ENCODE results near the gene VPS13D.

Gene VPS13D

DNA sequence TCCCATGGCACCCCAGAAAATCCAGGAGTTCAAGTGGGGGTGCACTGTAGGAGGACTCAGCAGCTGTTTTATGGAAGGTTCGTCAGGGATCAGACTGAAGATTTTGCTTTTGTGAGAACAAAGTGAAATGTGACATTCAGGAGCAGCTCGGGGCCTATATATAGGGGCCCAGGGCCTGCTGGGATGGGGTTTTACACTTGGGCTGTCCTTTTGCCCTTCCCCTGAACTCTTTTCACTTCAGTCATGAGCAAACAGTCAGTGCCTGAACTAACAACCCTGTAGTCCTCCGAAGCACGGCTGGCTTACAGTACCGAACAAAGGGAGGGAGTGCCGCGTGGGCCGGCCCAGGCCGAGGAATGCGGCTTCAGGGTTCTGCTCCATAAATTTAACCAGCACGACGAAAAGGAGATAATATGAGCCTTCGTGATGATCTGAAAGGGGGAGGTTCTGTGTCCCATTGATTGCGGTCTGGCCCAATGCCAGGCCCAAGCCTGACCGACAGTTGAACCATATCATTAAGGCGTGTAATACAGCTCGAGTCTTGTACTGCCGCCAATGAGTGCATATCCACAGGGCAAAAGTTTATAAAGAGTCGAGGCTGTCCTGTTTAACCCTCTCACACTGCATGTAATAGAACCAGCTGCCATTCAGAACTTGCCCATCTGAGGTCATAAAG lies 248.2 kb downstream of the VPS13D start:
- DNase-seq, result peak; percentile 94

DNA sequence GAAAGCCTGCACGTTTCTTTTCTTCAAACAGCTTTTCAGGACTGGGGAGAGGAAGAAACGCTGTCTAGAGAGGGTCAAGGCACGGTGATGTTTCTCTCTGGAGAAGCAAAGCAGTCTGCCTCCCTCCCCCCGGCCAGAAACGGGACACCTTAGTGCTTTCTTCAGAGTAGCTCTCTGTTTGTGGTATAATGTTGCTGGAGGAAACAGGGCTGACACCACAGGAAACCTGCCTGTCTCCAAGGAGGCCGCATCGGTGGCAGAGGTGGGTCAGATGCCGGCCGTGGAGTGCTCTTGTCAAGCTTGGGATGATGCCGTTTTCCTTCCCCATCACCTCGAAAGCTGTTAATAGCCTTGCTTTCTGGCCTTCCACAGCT lies 248.8 kb downstream of the VPS13D start:
- DNase-seq, result peak; percentile 94

DNA sequence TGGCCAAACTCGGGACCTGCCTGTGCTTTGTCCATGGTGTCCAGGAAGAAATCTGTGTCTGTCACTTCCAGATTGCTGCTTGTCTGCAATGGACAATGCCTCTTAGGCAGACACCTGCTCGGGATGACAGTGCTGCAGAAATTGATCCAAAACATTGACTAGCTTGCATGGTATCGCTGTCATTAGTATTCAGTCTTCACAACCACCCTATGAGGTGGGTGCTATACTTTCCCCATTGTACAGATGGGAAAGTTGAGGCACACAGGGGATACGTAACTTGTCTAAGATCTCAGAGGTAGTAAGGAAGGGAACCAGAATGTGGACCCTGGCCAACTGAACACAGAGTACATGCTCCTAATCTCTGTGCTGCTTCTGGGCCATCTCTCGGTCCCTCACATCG lies 249.5 kb downstream of the VPS13D start:
- no peak for DNase-seq

DNA sequence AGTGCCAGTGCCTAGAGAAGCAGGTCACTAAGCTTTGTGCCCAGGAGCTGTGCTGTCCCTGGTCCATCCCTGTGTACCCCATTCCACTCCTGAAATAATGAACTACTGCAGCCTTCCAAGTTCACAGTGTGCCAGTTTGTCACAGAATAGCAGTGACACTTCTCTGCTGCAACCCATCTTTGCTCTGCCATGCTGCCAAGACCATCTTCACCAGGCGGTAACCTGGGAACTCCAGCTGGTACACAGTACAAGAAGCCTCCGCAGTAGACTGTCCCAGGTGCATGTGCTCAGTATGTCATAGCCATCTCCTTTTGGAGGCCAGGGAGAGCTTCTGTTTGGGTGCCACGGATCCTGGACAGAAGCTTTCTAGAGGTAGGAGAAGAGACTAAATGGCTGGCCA lies 250.2 kb downstream of the VPS13D start:
- DNase-seq, result no peak

DNA sequence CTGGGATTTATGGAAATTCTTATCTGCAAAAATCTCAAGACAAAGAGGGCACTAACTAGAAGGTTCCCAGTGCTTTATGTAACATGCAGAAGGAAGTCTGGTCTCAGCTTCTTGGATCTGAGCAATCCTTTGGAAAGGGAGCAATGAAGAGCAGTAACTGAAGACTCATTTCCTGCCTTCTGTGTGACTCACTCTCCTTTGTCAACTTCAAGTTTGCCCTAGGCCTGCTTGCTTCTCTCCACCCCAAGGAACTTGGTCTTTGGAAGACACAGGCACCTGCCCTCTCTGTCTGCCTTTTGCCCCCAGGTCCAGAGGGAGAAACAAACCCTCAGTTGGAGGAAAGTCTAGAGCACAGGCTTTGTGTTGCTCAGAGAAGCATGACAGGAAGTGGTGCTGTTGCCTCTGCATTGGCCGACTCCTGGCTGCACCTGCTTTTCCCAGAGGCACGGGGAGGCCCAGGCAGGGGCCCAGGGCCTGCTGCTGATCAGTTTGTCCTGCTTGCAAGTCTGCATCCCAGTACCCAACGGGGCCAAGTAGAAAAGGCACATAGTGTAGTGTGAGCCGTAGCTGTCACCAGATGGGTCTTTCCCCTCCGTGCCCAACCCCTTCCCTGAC lies 251.0 kb downstream of the VPS13D start:
- no peak for DNase-seq

DNA sequence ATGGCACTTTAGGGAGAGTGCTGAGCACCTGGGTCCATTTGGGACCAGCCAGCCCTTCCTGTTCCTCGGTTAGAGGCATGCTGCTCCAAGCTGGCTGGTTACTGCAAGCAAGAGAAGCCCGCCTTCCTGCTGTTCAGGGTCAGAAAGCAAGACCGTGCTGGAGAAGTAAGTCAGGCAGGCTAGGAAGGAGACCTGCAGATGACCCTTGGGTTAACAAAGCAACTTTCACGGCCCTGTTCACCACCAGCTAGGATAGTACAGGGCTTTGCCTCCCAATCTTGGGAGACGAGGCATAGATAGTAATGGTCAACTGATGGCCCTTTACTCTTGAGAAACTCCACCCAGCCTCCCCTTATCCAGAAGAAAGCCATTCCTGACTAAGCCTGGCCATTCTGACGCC lies 252.1 kb downstream of the VPS13D start:
- DNase-seq, result no peak

DNA sequence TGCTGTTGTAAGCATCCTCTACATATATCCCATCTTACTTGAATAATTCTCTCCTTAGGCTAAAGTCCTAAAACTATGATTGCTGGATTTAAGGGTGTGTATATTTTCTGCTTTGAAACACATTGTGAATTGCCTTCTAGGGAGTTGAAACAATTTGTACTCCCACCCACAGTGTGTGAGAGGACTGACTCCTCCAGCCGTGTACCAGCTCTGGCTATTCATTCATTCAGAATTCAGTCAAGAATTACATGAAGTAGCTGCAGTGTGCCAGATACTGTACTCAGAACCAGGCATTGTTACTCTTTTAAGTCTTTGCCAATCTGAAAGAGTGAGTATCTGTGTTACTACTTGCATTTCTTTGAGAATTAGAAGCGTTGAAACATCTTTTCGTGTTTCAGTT lies 253.2 kb downstream of the VPS13D start:
- DNase-seq, result no peak

DNA sequence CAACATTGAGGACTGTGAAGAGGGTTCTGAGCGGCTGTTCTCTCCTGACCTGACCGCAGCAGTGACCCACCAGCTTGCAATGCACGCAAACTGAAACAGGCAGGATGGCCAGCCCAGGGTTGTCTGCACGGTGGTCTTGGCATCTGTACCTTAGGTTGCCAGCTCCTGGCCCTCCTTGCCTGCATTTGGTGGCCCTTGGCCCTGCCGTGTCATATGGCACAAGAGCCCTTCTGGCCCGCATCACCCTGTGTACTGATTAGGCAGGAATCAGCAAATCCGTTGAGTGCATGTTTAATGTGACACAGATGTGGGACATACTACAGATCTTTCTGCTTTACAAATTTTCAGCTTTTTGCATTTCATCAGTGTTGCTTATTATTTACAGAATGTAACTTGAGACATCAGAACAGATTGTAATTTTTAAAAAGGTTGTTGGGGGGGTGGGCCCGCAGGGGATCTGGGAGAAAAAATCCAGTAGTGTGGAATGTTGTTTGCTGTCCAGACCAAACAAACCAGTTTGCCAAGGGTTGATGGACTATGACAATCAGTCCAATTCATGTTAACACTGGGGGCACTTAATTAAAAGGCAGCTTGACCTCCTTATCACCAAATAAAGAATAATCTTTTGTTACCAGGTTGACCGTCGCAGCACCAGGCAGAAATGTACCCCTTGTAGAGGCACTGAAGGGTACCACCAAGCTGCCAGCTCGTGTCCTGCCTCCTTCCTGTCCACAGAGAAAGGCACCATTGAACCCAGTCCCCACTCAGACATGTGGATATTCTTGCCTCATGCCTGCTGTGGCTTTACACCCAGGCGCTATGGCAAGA lies 255.6 kb downstream of the VPS13D start:
- DNase-seq, result no peak

DNA sequence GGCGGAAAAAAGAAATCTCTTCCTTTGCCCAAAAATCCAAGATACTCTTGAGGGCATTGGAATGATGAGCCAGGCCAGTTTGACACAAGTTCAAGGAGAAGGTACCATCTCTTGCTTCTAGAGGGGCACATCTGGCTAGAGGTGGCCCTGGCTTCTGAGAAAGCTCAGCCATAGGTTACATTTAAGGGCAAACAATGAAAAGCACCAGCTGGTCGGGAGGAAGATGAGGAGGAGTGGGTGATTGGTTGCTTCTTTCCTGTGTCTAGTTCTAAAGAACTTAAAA lies 256.2 kb downstream of the VPS13D start:
- no peak for DNase-seq

DNA sequence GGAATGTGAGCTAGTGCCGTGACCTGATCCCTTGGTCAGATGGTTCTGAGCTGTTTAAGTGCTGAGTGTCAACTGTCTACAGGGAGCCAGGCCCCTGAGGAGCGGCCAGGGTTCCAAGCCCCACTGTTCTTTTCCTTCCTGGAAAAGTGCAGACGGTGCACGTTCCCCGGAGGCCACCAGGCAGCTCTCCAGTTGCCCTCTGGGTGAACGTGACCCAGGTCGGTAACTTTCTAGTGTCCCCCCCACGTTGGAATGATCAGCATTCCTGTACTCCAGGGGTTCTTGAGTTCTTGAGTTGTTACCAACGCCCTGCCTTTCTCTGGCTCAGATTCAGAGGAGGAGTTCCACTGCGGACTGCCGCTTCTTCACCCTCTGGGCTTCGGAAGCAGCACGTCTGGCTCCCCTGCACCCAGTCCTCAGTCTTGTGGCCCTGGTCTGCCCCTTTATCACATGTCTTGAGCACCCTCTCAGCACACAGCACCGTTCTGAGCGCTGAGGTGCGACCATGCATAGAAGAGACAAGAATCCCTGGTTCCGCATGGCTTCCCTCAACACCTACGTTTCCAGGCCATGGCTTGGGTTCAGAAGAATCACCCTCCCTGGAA lies 256.7 kb downstream of the VPS13D start:
- peak; percentile 18 for DNase-seq

DNA sequence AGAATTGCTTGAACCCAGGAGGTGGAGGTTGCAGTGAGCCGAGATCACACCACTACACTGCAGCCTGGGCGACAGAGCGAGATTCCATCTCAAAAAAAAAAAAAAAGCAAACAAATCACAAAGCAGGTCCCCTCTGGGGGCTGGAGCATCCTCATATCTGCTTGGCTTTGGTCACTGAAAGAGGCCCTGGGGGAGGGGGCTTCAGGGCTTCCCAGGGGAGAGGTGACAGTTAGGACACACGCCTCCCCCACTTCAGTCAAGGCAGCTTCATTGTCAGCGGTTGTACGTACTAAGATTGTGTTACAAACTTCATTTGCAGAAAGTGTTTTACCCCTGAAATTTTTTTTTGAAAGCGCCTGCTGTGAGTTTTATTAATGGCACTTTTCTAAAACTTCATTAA lies 257.7 kb downstream of the VPS13D start:
- no peak for DNase-seq

DNA sequence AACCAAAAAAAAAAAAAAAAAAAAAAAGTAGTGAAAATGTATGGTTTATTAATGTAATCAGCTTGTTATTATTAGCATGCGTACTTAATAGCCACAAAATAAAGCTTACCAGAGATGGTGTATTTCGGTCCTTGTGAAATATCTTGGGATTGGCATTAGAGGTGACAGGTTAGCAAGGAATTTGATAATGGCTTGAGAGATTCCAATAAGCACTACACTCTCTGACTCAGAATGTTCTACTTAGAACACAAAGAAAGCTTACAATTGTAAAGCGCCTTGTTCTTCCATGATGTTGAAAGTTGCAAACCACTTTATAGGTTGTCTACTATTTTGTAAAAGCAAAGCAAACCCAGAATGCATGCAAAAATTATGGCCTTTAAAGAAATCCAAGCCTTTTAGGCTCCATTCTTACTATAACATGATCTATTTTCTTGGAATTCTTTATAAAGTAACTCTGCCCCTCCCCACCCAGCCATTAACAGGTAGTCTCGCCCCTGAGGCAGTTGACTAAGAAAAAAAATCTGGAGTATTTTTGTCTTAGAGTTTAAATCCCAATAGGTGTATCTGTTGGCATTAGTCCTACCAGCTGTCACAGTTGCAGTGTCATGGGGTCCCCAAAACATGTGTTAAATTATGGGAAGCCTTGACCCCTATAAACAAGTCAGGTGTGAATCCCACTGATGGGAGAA lies 259.0 kb downstream of the VPS13D start:
- no peak for DNase-seq

DNA sequence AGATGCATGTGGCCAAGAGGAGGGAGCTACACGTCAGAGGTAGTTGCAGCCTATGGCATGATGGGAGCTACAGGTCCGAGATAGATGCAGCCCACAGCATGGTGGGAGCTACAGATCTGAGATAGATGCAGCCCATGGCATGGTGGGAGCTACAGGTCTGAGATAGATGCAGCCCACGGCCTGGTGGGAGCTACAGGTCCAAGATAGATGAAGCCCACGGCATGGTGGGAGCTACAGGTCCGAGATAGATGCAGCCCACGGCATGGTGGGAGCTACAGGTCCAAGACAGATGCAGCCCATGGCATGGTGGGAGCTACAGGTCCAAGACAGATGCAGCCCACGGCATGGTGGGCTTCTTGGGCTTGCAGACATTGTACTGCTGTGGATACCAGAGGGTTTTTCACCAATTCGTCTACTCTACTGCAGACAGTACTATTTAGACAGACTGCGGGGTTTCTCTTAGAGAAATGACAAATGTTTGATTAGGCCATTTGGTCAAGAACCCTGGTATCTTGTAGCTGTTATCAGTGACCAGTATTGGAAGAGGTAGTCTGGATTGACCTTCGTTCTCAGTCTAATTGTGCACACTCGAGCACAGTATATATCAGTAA lies 260.8 kb downstream of the VPS13D start:
- no peak for DNase-seq

DNA sequence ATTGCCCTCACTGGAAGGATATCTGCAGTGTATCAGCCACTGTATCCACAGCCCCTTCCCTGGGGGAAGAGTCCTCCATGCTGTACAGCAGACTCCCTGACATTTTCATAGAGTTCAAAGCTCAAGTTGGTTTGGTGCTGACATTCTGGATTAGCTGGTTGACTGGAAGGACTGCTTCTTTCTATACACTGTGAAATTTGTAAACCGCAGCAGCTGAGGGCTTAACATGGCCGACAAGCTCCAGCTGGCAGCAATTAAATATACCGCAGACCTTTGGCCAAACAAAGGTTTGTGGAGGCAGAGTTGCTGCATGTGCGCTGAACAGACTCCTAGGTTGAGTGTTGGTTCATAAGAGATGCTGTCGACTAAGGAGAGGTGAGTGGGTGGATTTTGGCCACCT lies 261.8 kb downstream of the VPS13D start:
- no peak for DNase-seq

DNA sequence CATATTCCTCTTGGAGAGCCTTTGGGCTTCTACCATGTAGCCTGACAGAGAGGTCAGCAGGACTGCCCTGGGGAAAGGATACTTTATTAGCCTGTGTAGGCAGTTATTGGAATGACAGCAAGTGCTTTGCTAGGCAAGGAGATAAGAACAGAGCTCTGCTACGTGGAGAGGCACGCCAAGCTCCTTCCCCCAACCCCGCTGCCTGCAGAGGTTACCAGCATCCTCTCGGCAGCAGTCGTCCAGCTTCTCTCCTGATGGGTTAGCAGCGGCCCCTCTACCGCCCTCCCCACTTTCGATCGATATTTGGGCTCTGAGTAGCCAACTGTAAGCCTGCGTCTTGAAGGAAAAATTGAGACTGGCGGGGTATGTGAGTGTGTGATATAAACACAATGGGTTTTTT lies 265.9 kb downstream of the VPS13D start:
- no peak for DNase-seq

DNA sequence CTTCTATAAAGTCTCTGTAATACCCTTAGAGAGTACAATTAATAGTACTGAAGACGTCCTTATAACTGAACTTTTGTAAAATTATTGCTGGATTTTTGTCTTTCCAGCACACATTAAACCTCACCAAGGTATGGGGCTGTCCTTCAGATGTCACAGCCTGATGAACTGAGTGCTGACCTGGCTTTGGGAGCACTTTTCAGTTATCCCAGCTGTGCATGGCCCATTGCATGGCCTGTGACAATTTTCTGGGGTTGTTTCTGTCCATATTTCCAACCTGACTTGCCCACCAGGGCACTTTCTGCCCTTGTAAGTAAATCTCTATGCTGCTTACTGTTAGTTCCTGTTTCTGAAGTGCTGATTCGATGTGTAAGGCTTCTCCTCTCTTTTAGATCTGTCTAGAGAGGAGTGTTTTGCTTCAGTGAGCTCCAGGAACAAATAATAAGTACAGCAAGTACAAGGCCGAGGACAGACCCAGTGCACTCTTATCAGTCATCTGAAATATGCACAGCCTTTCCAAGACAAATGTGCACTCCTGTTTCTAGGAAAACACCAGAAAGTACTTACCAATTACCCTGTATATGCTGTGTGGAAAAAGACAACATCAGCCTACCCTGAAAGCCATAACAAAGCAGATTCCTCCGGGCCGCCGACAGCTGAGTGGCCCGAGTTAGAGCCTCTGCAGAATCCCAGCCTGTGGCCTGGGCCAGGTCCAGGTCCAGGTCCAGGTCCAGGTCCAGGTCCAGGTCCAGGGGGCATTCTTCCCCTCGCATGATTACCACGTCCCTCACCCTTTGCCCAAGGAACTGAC lies 266.5 kb downstream of the VPS13D start:
- no peak for DNase-seq

DNA sequence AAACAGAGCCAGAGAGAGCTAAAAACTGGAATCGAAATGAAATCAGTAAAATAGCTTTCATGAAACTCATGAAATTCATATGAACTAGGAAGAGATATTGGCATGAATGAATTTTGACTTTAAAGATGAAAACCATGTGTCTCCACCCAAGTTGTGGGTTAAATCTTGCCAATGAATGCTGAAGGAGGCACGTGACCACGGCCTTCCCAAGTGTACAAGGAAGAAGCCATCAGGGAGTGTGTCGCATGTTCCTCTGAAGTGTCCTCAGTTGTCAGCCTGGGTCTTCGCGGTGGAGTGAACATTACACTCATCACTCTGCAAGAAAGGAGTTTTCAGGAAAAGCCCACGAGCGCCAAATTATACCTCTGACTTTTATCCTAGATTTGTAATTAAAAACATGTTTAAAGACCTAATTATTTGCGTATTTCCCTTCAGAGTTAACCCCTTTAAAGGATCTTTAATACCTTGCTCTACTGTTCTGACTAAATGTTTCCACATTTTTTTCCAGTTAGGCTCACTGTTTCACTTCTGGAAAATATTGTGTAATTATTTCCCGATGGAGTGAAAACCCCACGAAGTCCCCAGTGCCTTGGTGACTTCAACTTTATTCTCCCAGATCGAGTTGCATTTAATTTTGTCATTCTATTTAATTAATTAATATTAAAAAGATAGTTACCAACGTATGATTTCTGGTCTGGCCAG lies 269.9 kb downstream of the VPS13D start:
- no peak for DNase-seq

DNA sequence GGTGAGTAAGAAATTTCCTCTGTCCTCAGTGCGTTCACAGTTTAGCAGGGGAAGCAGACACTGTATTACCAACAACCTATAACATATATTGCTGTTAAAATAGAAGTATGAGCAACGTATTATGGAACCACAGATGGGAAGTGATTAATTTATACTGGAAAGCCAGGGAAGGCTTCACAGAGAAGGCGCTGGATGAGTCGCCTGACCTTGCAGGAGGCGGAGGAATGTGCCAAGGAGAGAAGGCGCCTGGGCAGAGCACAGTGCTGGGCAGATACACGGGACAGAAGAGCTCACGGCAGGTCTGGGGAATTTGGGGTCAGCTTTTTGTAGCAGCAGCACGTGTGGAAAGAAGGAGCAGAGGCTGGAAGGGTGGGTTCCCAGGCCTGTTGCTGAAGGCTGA lies 271.8 kb downstream of the VPS13D start:
- no peak for DNase-seq

DNA sequence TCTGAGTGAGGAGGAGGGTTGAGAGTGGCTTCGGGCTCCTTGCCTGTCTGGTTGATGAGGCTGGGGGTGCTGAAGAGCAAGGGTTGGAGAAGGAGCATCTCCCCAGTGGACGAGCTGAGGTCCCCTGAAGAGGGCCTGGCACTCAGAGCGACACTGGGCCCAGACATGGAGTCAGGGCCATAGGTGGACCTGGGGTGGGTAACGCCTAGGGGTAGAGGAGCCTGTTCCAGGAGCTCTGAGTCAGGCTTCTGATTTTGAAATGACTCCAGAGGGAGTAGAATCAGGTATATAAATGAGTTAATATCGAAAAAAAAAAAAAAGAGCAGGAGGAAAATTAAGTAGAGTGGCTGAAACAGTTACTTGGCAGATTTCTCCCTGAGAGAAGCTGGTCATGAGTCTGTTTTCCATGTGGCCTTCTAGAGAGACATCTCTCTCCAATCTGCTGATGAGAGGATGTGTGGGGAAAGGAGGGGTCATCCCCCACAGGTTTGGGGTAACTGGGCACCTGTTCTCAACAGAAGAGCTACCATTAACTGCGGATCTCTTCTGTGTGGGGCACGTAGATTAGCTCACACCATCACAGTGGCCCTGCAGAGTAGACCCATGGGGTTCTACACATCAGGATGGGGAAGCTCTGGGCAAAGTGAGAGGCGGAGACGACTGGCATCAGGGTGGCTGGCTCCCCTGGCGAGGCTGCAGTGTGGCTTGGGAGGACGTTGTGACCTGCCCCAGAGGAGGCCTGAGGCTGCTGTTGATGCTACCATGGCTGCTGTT lies 272.7 kb downstream of the VPS13D start:
- no peak for DNase-seq

DNA sequence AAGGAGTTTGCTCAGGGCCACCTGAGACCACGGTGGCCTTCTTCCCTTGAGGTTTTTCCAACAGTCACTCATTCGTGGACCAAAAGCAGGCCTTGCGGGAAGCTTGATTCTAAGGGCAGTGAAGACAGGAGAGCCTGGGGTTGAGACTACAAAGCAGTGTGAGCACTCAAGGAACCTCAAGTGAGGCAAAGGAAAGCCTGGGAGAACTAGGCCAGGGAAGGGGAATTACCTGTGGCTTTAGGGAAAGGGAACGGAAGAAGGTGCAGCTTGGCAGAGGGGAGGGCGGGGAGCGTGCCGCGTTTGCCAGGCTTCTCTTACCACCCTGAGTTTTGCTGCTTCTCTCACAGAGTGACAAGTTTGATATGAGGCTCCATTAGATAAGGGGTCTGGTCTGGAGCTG lies 273.9 kb downstream of the VPS13D start:
- DNase-seq, result no peak

DNA sequence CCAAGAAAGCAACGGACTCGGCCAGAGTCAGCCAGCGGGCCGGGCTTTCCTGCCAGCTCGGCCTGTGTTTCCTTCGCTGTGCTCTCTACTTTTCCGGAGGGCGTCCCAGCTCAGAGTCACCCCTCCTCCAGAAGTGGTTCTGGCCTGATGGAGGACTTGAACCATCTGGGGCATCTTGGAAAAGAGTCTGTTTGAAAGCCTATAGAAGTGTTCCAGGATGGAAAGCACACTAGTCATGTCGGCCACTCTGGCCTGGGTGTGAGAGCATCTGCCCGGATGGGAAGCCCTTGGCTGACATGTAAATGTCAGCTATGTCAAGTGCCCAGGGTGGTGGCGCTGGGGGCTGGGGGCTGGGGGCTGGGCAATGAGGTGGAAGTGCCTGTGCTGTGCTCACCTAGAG lies 274.8 kb downstream of the VPS13D start:
- DNase-seq, result no peak

All from DMS79 (cell line).